Testis (tissue), 3 donors: Measurements from ENCODE around the gene CMTM6. TPM values are rescaled to one million over a fixed set of nuclear protein-coding genes. Genes with fewer than 3 reads are reported as not detected.

Source experiments
- DNase-seq: peaks from one replicate; pipeline ENCODE4 v3.0.0-alpha.2; 2019
- H3K27ac ChIP-seq, 2 donors: fragments of 200-600 bp; sonication (generic); one replicate each; pipeline ENCODE4 v1.5.1; 2019
- H3K27me3 ChIP-seq: fragments of 200-600 bp; sonication (generic); one replicate; pipeline ENCODE4 v1.5.1; 2019
- H3K36me3 ChIP-seq: fragments of 200-600 bp; sonication (generic); one replicate; pipeline ENCODE4 v1.5.1; 2017; ENCODE audit warnings: low read depth; ENCODE audit errors: missing control alignments
- H3K4me1 ChIP-seq: fragments of 200-600 bp; sonication (generic); one replicate; pipeline ENCODE4 v1.5.1; 2019
- H3K4me3 ChIP-seq, 2 donors: fragments of 200-600 bp; sonication (generic); one replicate each; pipeline ENCODE4 v1.5.1; 2017 to 2019
- H3K9me3 ChIP-seq: fragments of 200-600 bp; sonication (generic); one replicate; pipeline ENCODE4 v1.5.1; 2017
- POLR2A ChIP-seq: fragments of 450-650 bp; IDR thresholded peaks from one replicate; pipeline ENCODE4 v1.6.1; 2017; ENCODE audit warnings: antibody characterized with exemption, mild to moderate bottlenecking, moderate library complexity
- WGBS, 2 donors: methylation state at CpG; one replicate each; pipeline ENCODE4 v1.1.5; 2018; 5-methylcytosine and 5-hydroxymethylcytosine counted together
- intact Hi-C: fragments of 100-400 bp; cut with DNase I; formaldehyde crosslinking; loops from one replicate; pipeline ENCODE4 v1.15.1; 2023; ENCODE audit warnings: low total_unique reads
- polyA plus RNA-seq: library from polyadenylated mRNA; stranded (reverse); fragments of 350-450 nt; fragmentation: Illumina TruSeq; extraction: RNeasy Lipid Tissue Mini Kit (QIAGEN cat#74804); gene quantifications from one replicate; pipeline ENCODE4 v1.2.3, GENCODE V29; 2014; ENCODE audit warnings: low read depth, low replicate concordance; ENCODE audit not compliant: insufficient read depth
- total RNA-seq, 2 donors: library from RNA; depleted of rRNA; stranded (reverse); fragments of >200 nt; gene quantifications; one replicate each; pipeline ENCODE4 v1.2.3, GENCODE V29; 2016
- TF ChIP-seq, protein P1 (sequence below), 3 experiments: fragments of 450-650 bp in 2 of 3; fragments of 200-600 bp in 1 of 3; sonication (generic) in 1 of 3; IDR thresholded peaks; one replicate each; pipeline ENCODE4 v1.5.1; 2016 to 2019; ENCODE audit warnings: antibody characterized with exemption in 3 of 3, mild to moderate bottlenecking in 2 of 3, moderate library complexity in 1 of 3

The CMTM6 gene
- total and polyA plus RNA-seq, 3 donors from 2014 or later, result 66.2 to 199 (median 154) TPM

DNA sequence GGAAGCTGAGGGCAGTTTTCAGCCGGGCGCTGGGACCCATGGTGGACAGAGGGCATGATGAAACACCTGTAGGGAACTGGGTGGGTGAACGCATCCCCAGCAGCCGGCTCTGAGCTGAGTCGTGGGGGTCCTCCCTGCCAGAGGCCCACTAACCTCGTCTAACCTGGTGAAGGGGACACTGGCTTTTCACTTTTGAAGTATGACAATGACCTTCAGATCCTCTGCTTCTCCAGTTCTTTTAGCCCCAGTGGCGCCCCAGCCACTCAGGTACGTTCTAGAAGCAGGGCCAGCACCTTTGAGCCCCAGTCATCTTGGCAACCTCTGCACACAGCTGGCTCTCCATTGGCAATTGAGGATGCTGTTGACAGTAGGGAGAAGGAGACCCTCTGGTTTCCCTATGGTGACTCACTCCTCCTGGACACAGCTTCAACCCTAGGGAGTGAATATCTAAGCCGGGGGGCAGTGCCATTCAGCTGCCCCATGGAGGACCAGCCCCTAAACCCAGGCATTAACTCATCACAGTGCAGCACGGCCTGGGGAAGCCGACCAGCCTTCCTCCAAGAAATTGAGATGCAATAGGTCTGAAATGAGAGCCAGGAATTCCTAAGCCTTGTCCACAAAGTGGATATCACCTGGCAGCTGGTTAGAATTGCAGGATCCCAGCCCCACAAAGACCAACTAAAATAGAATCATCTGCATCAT lies 46.1 kb downstream of the CMTM6 start:
- 85 to 98% methylated on average over 9 to 11 of the region's 11 CpGs for WGBS, 2 donors
- no peak for DNase-seq
- no peaks in the 10 kb centered on the region for H3K27me3 ChIP-seq
- intact Hi-C loops, result no loop called here
- H3K4me3 ChIP-seq, result no peak overlapping the region
- TF ChIP-seq, protein P1, sequence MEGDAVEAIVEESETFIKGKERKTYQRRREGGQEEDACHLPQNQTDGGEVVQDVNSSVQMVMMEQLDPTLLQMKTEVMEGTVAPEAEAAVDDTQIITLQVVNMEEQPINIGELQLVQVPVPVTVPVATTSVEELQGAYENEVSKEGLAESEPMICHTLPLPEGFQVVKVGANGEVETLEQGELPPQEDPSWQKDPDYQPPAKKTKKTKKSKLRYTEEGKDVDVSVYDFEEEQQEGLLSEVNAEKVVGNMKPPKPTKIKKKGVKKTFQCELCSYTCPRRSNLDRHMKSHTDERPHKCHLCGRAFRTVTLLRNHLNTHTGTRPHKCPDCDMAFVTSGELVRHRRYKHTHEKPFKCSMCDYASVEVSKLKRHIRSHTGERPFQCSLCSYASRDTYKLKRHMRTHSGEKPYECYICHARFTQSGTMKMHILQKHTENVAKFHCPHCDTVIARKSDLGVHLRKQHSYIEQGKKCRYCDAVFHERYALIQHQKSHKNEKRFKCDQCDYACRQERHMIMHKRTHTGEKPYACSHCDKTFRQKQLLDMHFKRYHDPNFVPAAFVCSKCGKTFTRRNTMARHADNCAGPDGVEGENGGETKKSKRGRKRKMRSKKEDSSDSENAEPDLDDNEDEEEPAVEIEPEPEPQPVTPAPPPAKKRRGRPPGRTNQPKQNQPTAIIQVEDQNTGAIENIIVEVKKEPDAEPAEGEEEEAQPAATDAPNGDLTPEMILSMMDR (IDR thresholded peaks at IDR 0.05), result no peak
- TF ChIP-seq POLR2A, result no peak
- H3K36me3 ChIP-seq, result no peaks in the 10 kb centered on the region
- H3K9me3 ChIP-seq, result no peaks in the 10 kb centered on the region
- H3K27ac ChIP-seq, result no peak overlapping the region
- no peaks in the 10 kb centered on the region for H3K4me1 ChIP-seq

- intact Hi-C loops, result no loop called here
- TF ChIP-seq, protein P1 (IDR thresholded peaks at IDR 0.05), result no peak
- no peak for DNase-seq
Observed at GRCh38 chr3:32455609-32456428, 46.8 kb downstream of the CMTM6 start.

DNA sequence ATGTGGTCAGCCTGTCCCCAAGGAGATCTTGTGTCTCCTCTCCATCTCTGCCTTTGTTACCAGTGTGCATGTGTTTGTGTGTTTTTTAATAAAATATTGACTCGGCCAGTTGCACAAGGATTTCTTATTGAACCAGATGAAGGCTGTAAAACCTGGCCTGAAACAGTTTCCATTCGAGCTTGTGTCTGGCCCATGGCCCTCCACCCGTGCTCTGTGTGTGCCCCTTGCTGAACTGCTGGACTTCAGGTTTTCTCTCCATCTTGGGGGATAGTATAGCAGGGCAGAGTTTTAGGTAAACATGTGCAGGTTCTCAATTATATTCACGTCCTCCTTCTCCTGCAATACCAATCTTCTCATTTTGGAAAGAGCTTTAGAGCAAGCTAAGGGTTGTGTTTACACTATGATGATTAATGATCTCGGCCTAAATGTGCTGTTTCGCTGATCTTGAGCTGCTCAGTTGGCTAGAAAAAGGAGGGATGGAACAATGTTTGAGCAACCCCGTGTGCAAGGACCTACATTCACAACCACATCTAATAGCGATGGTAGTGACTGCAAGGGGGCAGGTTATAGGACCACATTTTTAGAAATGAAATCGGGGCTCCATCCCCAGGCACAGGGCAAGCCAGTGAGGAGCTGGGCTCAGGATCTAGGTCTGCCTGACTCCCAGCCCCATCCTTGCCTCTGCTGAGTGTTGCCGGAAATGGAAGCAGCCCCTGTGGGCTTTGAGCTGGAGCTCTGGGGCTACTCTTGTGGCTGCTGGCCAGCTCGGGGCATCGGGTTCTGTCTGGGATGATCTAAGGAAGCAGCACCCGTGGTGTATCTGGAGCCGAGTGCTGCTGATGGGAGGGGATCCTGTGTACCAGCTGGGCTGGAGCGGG lies 47.7 kb downstream of the CMTM6 start:
- no peaks in the 10 kb centered on the region for H3K4me1 ChIP-seq
- no peaks in the 10 kb centered on the region for H3K9me3 ChIP-seq
- intact Hi-C loops, result no loop called here
- no peaks in the 10 kb centered on the region for H3K36me3 ChIP-seq
- DNase-seq, result no peak
- H3K27ac ChIP-seq, result no peak overlapping the region
- H3K27me3 ChIP-seq, result no peaks in the 10 kb centered on the region
- TF ChIP-seq, protein P1 (IDR thresholded peaks at IDR 0.05), result no peak
- no peak for TF ChIP-seq POLR2A
- no peak overlapping the region for H3K4me3 ChIP-seq
- WGBS, 2 donors, result 84 to 90% methylated on average over 14 to 15 of the region's 15 CpGs

More at GRCh38 chr3:32455609-32456428, 46.8 kb downstream of the CMTM6 start:
- 84 to 92% methylated on average over 10 to 15 of the region's 15 CpGs for WGBS, 2 donors
- Histone ChIP-seq H3K27me3 (no peaks in the 10 kb centered on the region), H3K36me3 (no peaks in the 10 kb centered on the region), H3K4me3 (no peak overlapping the region), H3K4me1 (no peaks in the 10 kb centered on the region), H3K27ac (no peak overlapping the region), H3K9me3 (no peaks in the 10 kb centered on the region)

DNA sequence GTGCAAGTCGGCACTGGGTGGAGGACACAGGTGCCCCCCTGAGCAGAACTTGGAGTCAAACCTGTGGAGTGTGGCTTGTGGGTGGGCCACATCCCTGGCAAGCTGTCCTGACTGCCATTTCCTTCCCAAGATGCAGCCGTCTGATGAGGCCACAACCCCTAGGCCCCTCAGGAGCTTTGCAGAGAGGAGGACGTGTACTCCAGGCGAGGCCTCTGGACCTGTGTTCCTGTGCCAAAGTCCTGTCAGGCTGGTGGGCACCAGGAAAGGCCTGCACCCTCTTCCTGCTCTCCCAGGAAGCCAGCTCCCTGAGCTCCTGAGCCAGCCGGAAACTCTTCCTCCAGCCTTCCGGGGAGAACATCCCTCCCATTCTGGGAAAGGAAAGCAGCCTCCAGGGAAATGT lies 48.5 kb downstream of the CMTM6 start:
- H3K36me3 ChIP-seq, result no peaks in the 10 kb centered on the region
- H3K27ac ChIP-seq, result no peak overlapping the region
- WGBS, 2 donors, result 88 to 90% methylated on average over 6 of the region's 6 CpGs
- H3K9me3 ChIP-seq, result no peaks in the 10 kb centered on the region
- intact Hi-C loops, result no loop called here
- H3K27me3 ChIP-seq, result no peaks in the 10 kb centered on the region
- H3K4me3 ChIP-seq, result no peak overlapping the region
- no peak for TF ChIP-seq POLR2A
- TF ChIP-seq, protein P1 (IDR thresholded peaks at IDR 0.05), result no peak
- no peak for DNase-seq
- no peaks in the 10 kb centered on the region for H3K4me1 ChIP-seq
